Measurements from ENCODE around the gene CACNA1G. TPM values are rescaled to one million over a fixed set of nuclear protein-coding genes. Genes with fewer than 3 reads are reported as not detected.

The CACNA1G gene
- total RNA-seq, 3 donors from 2014 or later, result 0.07 to 0.32 (median 0.12) TPM

DNA sequence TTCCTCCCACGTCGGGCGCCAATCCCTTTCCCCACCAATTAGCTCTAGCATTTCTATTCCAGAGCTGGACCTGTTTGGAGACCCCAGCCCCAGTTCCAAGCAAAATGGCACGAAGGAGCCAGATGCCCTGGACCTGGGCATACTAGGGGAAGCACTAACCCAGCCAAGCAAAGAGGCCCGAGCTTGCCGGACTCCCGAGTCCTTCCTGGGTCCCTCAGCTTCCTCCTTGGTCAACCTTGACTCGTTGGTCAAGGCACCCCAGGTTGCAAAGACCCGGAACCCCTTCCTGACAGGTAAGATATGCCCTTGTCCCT is 19.2 kb upstream of the CACNA1G start:
- no peaks in the 10 kb centered on the region for H3K9me3 ChIP-seq
- TF ChIP-seq, protein P1, sequence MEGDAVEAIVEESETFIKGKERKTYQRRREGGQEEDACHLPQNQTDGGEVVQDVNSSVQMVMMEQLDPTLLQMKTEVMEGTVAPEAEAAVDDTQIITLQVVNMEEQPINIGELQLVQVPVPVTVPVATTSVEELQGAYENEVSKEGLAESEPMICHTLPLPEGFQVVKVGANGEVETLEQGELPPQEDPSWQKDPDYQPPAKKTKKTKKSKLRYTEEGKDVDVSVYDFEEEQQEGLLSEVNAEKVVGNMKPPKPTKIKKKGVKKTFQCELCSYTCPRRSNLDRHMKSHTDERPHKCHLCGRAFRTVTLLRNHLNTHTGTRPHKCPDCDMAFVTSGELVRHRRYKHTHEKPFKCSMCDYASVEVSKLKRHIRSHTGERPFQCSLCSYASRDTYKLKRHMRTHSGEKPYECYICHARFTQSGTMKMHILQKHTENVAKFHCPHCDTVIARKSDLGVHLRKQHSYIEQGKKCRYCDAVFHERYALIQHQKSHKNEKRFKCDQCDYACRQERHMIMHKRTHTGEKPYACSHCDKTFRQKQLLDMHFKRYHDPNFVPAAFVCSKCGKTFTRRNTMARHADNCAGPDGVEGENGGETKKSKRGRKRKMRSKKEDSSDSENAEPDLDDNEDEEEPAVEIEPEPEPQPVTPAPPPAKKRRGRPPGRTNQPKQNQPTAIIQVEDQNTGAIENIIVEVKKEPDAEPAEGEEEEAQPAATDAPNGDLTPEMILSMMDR (IDR thresholded peaks at IDR 0.05), result no peak
- no peak for DNase-seq
- H3K4me1 ChIP-seq (ENCODE audit: low read depth), result peaks cover 58% of the 10 kb centered on the region
- H3K4me3 ChIP-seq, result no peak overlapping the region
- ATAC-seq, result no peak
- no peaks in the 10 kb centered on the region for H3K36me3 ChIP-seq (ENCODE audit: low read depth)
- intact Hi-C loops (cut with DNase I, micrococcal nuclease), result loop anchor here (5.0 to 10.0 kb wide), 4 partner anchors 57 to 303 kb away; partner anchors contain the start of gene ANKRD40 (in 1 of the 2)

DNA sequence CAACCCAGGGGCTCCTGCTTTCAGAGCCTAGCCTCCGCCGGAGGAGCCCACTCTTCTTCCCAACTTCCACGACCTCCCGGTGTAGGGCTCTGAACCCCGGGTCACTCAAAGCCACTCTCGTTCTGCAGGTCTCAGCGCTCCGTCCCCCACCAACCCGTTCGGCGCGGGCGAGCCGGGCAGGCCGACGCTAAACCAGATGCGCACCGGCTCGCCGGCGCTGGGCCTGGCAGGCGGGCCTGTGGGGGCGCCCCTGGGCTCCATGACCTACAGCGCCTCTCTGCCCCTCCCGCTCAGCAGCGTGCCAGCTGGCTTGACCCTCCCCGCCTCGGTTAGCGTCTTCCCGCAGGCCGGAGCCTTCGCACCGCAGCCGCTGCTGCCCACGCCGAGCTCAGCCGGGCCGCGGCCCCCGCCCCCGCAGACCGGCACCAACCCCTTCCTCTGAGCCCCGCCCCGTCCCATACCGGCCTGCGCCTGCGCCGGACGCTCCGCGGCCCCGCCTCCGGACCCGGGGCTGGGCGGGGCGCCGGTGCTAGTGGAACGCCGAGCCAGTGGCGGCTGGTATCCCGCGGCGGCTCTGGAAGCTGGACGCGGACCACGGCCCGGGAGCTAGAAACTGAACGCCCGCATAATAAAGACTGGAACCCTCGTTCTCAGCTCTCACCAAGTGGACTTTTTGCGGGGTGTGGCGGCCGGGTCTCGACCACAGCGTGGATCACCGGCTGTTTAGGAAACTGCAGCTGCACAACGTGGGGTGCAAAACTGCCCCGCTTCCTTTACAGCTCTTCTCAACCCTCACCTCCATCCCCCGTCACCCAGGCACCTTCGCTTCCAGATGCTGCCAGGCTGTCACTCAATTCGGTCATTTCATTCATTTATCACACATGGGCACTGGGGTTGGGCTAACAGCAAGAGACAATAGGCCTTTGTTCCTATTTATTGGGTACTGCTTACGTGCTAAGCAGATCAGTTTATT is 18.5 kb upstream of the CACNA1G start:
- ATAC-seq (peak; percentile 81), DNase-seq (peak; percentile 90 to 95 (median 92))
- Histone ChIP-seq H3K36me3 (ENCODE audit: low read depth) (no peaks in the 10 kb centered on the region), H3K4me1 (ENCODE audit: low read depth) (peaks cover 64% of the 10 kb centered on the region), H3K4me3 (peak overlapping the region; percentile 12), H3K9me3 (no peaks in the 10 kb centered on the region)
- intact Hi-C loops (cut with DNase I, micrococcal nuclease), result loop anchor here (5.0 to 10.0 kb wide), 4 partner anchors 57 to 303 kb away; partner anchors contain the start of gene ANKRD40 (in 1 of the 2)
- TF ChIP-seq, protein P1 (IDR thresholded peaks at IDR 0.05), result no peak

DNA sequence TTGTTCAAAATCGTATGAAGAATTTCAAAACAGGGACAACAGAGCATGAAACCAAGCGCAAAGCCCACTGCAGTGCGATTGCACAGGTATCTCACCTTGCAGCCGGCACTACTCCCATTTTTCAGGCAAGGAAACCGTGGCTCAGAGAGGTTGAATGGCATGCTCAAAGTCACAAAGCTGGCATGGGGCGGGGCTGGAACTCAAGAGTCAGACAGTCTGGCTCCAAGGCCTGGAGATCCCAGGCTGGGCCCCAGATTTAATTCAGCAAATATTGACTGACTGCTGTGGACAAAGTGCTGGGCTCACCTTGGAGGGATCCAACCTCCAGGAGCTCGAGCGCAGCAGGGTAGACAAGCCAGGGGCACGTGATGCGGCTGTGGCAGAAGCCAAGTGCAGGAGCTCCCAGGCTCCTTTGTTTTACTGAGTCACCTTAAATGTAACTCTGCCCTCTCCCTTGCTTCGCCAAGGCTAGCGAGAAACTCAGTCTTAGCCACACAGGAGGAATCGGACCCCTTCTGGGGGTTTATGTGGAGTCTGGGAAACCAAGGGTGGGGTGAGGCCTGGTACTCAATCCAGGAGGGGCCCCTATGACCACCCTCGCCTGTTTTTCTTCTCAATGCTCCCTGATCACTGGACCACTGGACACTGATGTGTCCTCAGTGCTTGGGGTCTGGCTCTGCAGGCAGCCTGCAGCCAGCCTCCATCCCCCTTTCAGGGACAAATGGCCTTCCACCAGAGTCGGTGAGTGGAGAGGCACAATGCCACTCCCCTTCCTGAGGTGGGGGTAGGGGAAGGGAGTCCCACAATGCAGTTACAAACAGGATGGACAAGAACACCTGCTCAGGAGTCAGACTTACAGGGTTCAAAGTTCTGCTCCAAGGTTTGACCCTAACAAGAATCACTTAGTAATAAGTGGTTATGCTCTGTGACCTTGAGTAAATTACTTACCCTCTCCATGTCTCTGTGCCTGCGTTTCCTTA is 17.4 kb upstream of the CACNA1G start:
- Histone ChIP-seq H3K4me3 (no peak overlapping the region), H3K4me1 (ENCODE audit: low read depth) (peaks cover 69% of the 10 kb centered on the region), H3K9me3 (no peaks in the 10 kb centered on the region), H3K36me3 (ENCODE audit: low read depth) (no peaks in the 10 kb centered on the region)
- TF ChIP-seq, protein P1 (IDR thresholded peaks at IDR 0.05), result no peak
- ATAC-seq (peak; percentile 51), DNase-seq (peak; percentile 82 to 89 (median 82))
- intact Hi-C loops (cut with DNase I, micrococcal nuclease), result loop anchor here (5.0 to 10.0 kb wide), 4 partner anchors 58 to 302 kb away; partner anchors contain the start of gene ANKRD40 (in 1 of the 2)

DNA sequence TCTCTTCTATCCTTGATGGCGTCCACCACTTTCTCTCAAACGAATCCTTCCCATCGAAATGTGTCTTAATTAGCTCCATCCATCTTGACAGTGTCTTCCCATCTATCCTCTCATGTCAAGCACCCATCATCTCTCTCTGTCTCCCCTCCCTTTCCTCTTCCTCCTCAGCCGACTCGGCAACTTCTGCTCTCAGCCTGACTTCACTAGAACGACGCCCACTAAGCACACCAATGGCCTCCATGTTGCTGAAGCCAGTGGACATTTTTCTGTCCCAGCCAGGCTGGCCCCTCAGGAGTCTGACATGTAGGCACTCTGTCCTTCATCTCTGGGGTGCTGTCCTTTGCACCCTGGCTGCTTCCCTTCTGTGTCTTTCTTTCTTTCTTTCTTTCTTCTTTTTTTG is 16.0 kb upstream of the CACNA1G start:
- no peaks in the 10 kb centered on the region for H3K9me3 ChIP-seq
- ATAC-seq, result no peak
- TF ChIP-seq, protein P1 (IDR thresholded peaks at IDR 0.05), result no peak
- DNase-seq, result no peak
- H3K4me1 ChIP-seq (ENCODE audit: low read depth), result peaks cover 60% of the 10 kb centered on the region
- H3K36me3 ChIP-seq (ENCODE audit: low read depth), result no peaks in the 10 kb centered on the region
- H3K4me3 ChIP-seq, result no peak overlapping the region
- intact Hi-C loops (cut with DNase I, micrococcal nuclease), result loop anchor here (5.0 to 10.0 kb wide), 4 partner anchors 60 to 300 kb away; partner anchors contain the start of gene ANKRD40 (in 1 of the 2)

DNA sequence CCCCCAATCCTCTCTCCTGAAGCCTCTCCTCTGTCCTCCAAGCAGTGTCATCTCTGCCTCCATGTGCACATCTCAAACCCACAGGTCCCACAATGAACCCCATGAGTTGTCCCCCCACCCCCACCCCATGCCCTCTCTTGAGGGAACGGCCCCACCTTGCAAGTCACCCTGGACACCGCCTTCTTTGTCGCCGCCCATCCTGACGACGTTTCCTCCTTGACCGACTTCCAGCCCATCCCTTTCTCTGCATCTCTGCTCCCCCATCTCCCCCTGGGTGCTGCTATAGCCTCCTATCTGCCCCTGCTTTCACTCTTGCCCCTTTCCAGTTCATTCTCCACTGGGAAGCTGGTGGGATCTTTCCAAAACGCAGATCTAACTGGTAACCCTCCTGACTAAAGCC is 15.2 kb upstream of the CACNA1G start:
- intact Hi-C loops (cut with DNase I, micrococcal nuclease), result loop anchor here in 1 of 2 donors (5.0 to 10.0 kb wide), 4 partner anchors 61 to 299 kb away; partner anchors contain the start of gene ANKRD40
- H3K4me3 ChIP-seq, result no peak overlapping the region
- no peaks in the 10 kb centered on the region for H3K9me3 ChIP-seq
- TF ChIP-seq, protein P1 (IDR thresholded peaks at IDR 0.05), result no peak
- DNase-seq, result peak; percentile 74 to 80 (median 75)
- ATAC-seq, result no peak
- peaks cover 55% of the 10 kb centered on the region for H3K4me1 ChIP-seq (ENCODE audit: low read depth)
- no peaks in the 10 kb centered on the region for H3K36me3 ChIP-seq (ENCODE audit: low read depth)
